Chondrocyte (in vitro differentiated cells): ENCODE results near the gene ESPNL. TPM values are rescaled to one million over a fixed set of nuclear protein-coding genes. Genes with fewer than 3 reads are reported as not detected.

ENCODE experiments used
- DNase-seq: peaks from one replicate; pipeline ENCODE4 v3.0.0; 2021; ENCODE audit warnings: mixed read lengths, low spot score
- H3K27ac Mint-ChIP-seq: one replicate; pipeline ENCODE4 v1.8.0; 2021; ENCODE audit warnings: mild to moderate bottlenecking, moderate library complexity, mixed read lengths; ENCODE audit not compliant: unreplicated experiment
- H3K27me3 Mint-ChIP-seq: 2 replicates; pipeline ENCODE4 v1.8.0; 2021; ENCODE audit warnings: low read depth, mixed read lengths
- H3K36me3 Mint-ChIP-seq: 2 replicates; pipeline ENCODE4 v1.8.0; 2021; ENCODE audit warnings: low read depth, mixed read lengths
- H3K4me1 Mint-ChIP-seq: 2 replicates; pipeline ENCODE4 v1.8.0; 2021; ENCODE audit warnings: low read depth, mild to moderate bottlenecking, mixed read lengths
- H3K4me3 Mint-ChIP-seq: one replicate; pipeline ENCODE4 v1.8.0; 2021; ENCODE audit warnings: mild to moderate bottlenecking, moderate library complexity, mixed read lengths; ENCODE audit not compliant: unreplicated experiment
- H3K9me3 Mint-ChIP-seq: 2 replicates; pipeline ENCODE4 v1.8.0; 2021; ENCODE audit warnings: low read depth, mixed read lengths
- CTCF ChIP-seq: fragments of 200-600 bp; sonication (generic); IDR thresholded peaks from 2 replicates; pipeline ENCODE4 v1.5.0; 2021; ENCODE audit warnings: antibody characterized with exemption, mild to moderate bottlenecking, moderate library complexity
- total RNA-seq: library from RNA; stranded (reverse); gene quantifications from 3 replicates; pipeline ENCODE4 v1.2.1, GENCODE V29; 2021

The ESPNL gene
- total RNA-seq, 1 donor from 2014 or later: 0.07 TPM

- Mint-ChIP-seq H3K36me3 (no peaks in the 10 kb centered on the region), H3K4me3 (no peak overlapping the region), H3K27me3 (no peaks in the 10 kb centered on the region), H3K9me3 (no peaks in the 10 kb centered on the region), H3K4me1 (peaks cover 17% of the 10 kb centered on the region), H3K27ac (no peak overlapping the region)
- TF ChIP-seq CTCF: no peak
- DNase-seq: peak; percentile 47
Measured at GRCh38 chr2:238135601-238136150, 35.5 kb downstream of the ESPNL start.

DNA sequence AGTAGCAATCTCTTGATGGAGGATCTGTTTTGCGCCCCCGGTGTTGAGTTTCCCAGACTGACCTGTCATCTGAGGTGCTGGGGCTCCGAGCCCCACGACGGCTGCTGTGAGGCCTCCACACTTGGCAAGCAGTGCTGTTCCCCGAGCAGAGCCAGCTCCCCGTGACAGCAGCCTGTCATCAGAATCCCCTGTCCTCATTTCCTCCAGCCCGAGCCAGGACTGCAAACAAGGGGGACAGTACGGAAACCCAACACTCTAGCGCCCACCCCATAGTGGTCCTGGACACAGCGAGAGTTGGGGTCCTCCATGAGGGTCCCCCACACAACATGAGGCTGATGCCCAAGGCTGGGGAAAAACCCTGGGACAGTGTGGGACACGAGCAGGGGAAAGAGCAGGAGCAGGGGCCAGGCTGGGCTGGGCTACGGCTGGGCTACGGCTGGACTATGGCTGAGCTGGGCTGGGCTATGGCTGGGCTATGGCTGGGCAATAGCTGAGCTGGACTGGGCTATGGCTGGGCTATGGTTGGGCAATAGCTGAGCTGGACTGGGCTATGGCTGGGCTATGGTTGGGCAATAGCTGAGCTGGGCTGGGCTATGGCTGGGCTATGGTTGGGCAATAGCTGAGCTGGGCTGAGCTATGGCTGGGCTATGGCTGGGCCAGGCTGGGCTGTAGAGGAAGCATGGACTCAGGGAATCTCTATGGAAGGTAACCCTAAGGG, 36.8 kb downstream of the ESPNL start:
- TF ChIP-seq CTCF: no peak
- H3K36me3 Mint-ChIP-seq: peaks cover 5% of the 10 kb centered on the region
- H3K4me1 Mint-ChIP-seq: peaks cover 30% of the 10 kb centered on the region
- H3K27me3 Mint-ChIP-seq: no peaks in the 10 kb centered on the region
- peak; percentile 87 for DNase-seq
- H3K4me3 Mint-ChIP-seq: no peak overlapping the region
- H3K9me3 Mint-ChIP-seq: no peaks in the 10 kb centered on the region
- no peak overlapping the region for H3K27ac Mint-ChIP-seq

DNA sequence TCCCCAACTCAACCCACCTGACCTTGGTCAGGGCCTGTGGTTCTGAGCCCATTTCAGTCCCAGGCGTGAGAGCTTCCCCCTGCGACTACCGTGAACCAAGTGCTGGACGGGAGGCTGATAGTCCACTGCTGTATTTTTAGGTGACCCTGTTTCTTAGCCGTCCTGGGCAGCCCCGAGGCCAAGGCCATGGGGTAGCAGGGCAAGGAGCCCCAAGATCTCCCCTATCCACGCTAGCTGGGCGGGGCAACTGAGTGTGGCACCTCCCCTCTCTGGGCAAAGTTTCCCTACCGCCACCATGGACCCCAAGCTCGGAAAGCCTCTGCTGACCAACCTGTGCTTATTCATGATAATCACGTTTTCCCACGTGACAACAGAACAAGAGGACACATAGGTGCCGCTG, 37.7 kb downstream of the ESPNL start:
- H3K9me3 Mint-ChIP-seq: no peaks in the 10 kb centered on the region
- no peak for TF ChIP-seq CTCF
- no peak for DNase-seq
- peaks cover 36% of the 10 kb centered on the region for H3K4me1 Mint-ChIP-seq
- H3K36me3 Mint-ChIP-seq: peaks cover 6% of the 10 kb centered on the region
- no peak overlapping the region for H3K27ac Mint-ChIP-seq
- H3K4me3 Mint-ChIP-seq: peak overlapping the region; percentile 74
- no peaks in the 10 kb centered on the region for H3K27me3 Mint-ChIP-seq

- Mint-ChIP-seq H3K4me1 (peaks cover 40% of the 10 kb centered on the region), H3K27me3 (no peaks in the 10 kb centered on the region), H3K36me3 (peaks cover 6% of the 10 kb centered on the region), H3K4me3 (peak within 1 kb of the TSS; percentile 74), H3K27ac (peak within 1 kb of the TSS; percentile 85), H3K9me3 (no peaks in the 10 kb centered on the region)
- TF ChIP-seq CTCF: no peak
- DNase-seq: no peak
Measured at GRCh38 chr2:238138331-238139195, 38.4 kb downstream of the ESPNL start, which contains the start of gene KLHL30. Gene KLHL30 (plus strand): TSS chr2:238138668. CDS start chr2:238140755, 2,087 bp downstream.
